Endothelial cell of umbilical vein (primary cell): ENCODE measurements around the gene TNNI3K. TPM values are rescaled to one million over a fixed set of nuclear protein-coding genes. Genes with fewer than 3 reads are reported as not detected.
A peak's percentile ranks its signal among the peaks of the same experiment; 100 is the strongest.

Experiments used
- BruUV-seq: library from RNA; stranded (reverse); fragments of 400-500 nt; replicated peaks from 2 replicates; lab custom pipeline; 2021; lab: Mats Ljungman, UMichigan
- CTCF ChIA-PET: fragments of 300-600, 350-600 bp; sonication (Branson Sonifier 250); formaldehyde crosslinking; loops from one replicate; lab custom pipeline; 2021; ENCODE audit warnings: antibody characterized with exemption, inconsistent platforms; lab: Charles Lee
- POLR2A ChIA-PET: fragments of 300-600, 350-600 bp; sonication (Branson Sonifier 250); formaldehyde crosslinking; loops from one replicate; lab custom pipeline; 2021; ENCODE audit warnings: antibody characterized with exemption, inconsistent platforms; lab: Charles Lee
- DNase-seq: peaks from one replicate; pipeline ENCODE4 v3.0.0-alpha.2; 2011; ENCODE audit warnings: low read depth, low spot score
- FAIRE-seq: peaks from 2 replicates; lab custom pipeline; 2011; peaks lifted over from hg19 to GRCh38; lab: Jason Lieb, UNC
- H2AFZ ChIP-seq: 2 replicates; pipeline ENCODE4 v1.6.0; 2012; ENCODE audit warnings: low read depth, low read length, control low read depth, inconsistent platforms
- H3K27ac ChIP-seq: 2 replicates; pipeline ENCODE4 v1.5.1; 2011; ENCODE audit warnings: low read depth, mild to moderate bottlenecking, control low read depth, low read length, moderate library complexity; ENCODE audit not compliant: insufficient read depth
- H3K27me3 ChIP-seq, 2 experiments: 2 replicates each; pipeline versions ENCODE4 v1.6.0 to v1.6.1; 2011; ENCODE audit warnings: low read length in 2 of 2, mixed read lengths in 1 of 2; ENCODE audit not compliant: control insufficient read depth in 2 of 2, insufficient read depth in 2 of 2
- H3K36me3 ChIP-seq, 2 experiments: 2 replicates in 1 of 2; 3 replicates in 1 of 2; pipeline ENCODE4 v1.5.1; 2011; ENCODE audit warnings: low read length in 2 of 2, mild to moderate bottlenecking in 1 of 2, moderate library complexity in 1 of 2; ENCODE audit not compliant: control insufficient read depth in 2 of 2, insufficient read depth in 2 of 2; ENCODE audit errors: extremely low read depth in 1 of 2
- H3K4me1 ChIP-seq: 3 replicates; pipeline ENCODE4 v1.5.1; 2011; ENCODE audit warnings: mild to moderate bottlenecking, low read length; ENCODE audit not compliant: control insufficient read depth, insufficient read depth; ENCODE audit errors: extremely low read depth
- H3K4me2 ChIP-seq: 2 replicates; pipeline ENCODE4 v1.6.1; 2011; ENCODE audit warnings: low read length, control low read depth, mixed read lengths; ENCODE audit not compliant: insufficient read depth
- H3K4me3 ChIP-seq, 3 experiments: fragments of 200-600 bp in 1 of 3; sonication (generic), shearing (Covaris generic) in 1 of 3; replicated peaks in 1 of 3; 2 replicates each; pipeline ENCODE4 v1.5.1; 2011 to 2016; ENCODE audit warnings: control low read depth in 3 of 3, low read length in 3 of 3, mild to moderate bottlenecking in 2 of 3, inconsistent platforms in 1 of 3, low read depth in 1 of 3, moderate library complexity in 1 of 3; ENCODE audit not compliant: insufficient read depth in 1 of 3
- H3K79me2 ChIP-seq: 2 replicates; pipeline ENCODE4 v1.6.0; 2012; ENCODE audit warnings: low read length, inconsistent platforms; ENCODE audit not compliant: control insufficient read depth, insufficient read depth
- H3K9ac ChIP-seq: replicated peaks from 2 replicates; pipeline ENCODE3; 2011; ENCODE audit warnings: low read length, control low read depth; ENCODE audit not compliant: insufficient read depth; ENCODE audit errors: extremely low read depth
- H3K9me1 ChIP-seq: replicated peaks from 3 replicates; pipeline ENCODE4 v1.6.0; 2011; ENCODE audit warnings: mild to moderate bottlenecking, low read length; ENCODE audit not compliant: control insufficient read depth, insufficient read depth; ENCODE audit errors: extremely low read depth
- H3K9me3 ChIP-seq: replicated peaks from 2 replicates; pipeline ENCODE4 v1.5.1; 2012; ENCODE audit warnings: low read length, inconsistent platforms; ENCODE audit not compliant: control insufficient read depth, insufficient read depth
- H4K20me1 ChIP-seq: replicated peaks from 2 replicates; pipeline ENCODE3; 2011; ENCODE audit warnings: mild to moderate bottlenecking, low read length; ENCODE audit not compliant: control insufficient read depth, insufficient read depth; ENCODE audit errors: extremely low read depth
- CTCF ChIP-seq, 2 donors: IDR thresholded peaks; 1 replicate in 1 of 2; 2 replicates in 1 of 2; pipeline ENCODE4 v1.5.1; 2011; ENCODE audit warnings: low read length in 2 of 2, mild to moderate bottlenecking in 2 of 2, moderate library complexity in 2 of 2, control low read depth in 1 of 2, inconsistent platforms in 1 of 2, low read depth in 1 of 2; ENCODE audit not compliant: insufficient read depth in 1 of 2; ENCODE audit errors: extremely low read depth in 1 of 2
- EZH2 ChIP-seq: IDR thresholded peaks from 2 replicates; pipeline ENCODE4 v1.6.1; 2012; ENCODE audit warnings: borderline replicate concordance, low read depth, mild to moderate bottlenecking, moderate library complexity, low read length, inconsistent platforms; ENCODE audit not compliant: severe bottlenecking
- FOS ChIP-seq: IDR thresholded peaks from 2 replicates; pipeline ENCODE4 v1.6.1; 2011; ENCODE audit warnings: mild to moderate bottlenecking, low read length, moderate library complexity, borderline replicate concordance; ENCODE audit not compliant: insufficient read depth
- GATA2 ChIP-seq: IDR thresholded peaks from 2 replicates; pipeline ENCODE4 v1.7.0; 2011; ENCODE audit warnings: low read depth, mild to moderate bottlenecking, moderate library complexity, mixed read lengths, low read length; ENCODE audit not compliant: insufficient read length, insufficient read depth
- JUN ChIP-seq: IDR thresholded peaks from 2 replicates; pipeline ENCODE4 v1.6.1; 2011; ENCODE audit warnings: borderline replicate concordance, low read depth; ENCODE audit not compliant: insufficient read length, insufficient read depth
- MYC ChIP-seq: IDR thresholded peaks from one replicate; pipeline ENCODE4 v1.6.1; 2011; ENCODE audit warnings: mild to moderate bottlenecking, low read depth, low read length
- POLR2A ChIP-seq: IDR thresholded peaks from 2 replicates; pipeline ENCODE4 v1.6.1; 2012; ENCODE audit warnings: low read depth, mild to moderate bottlenecking, control low read depth, low read length
- POLR2AphosphoS5 ChIP-seq: IDR thresholded peaks from 2 replicates; pipeline ENCODE4 v1.6.1; 2012; ENCODE audit warnings: low read depth, mild to moderate bottlenecking, control low read depth, low read length, moderate library complexity; ENCODE audit not compliant: insufficient read depth
- dilution Hi-C: fragments of 300-500 bp; cut with MboI; formaldehyde crosslinking; loops from one replicate; pipeline ENCODE4 v1.15.0; 2019; ENCODE audit warnings: low sequenced_read_pairs; ENCODE audit not compliant: extremely low pct_ligation_motif_present
- intact Hi-C: fragments of 100-400 bp; cut with micrococcal nuclease; formaldehyde crosslinking; loops from one replicate; pipeline ENCODE4 v1.10.0; 2022
- polyA plus RNA-seq, 4 experiments: library from polyadenylated mRNA; depleted of rRNA in 3 of 4; stranded (reverse) in 3 of 4; unstranded in 1 of 4; fragments of >200 nt; gene quantifications; 2 replicates each; pipeline versions ENCODE4 v1.2.1 to v1.2.3, GENCODE V29; 2011 to 2012; ENCODE audit warnings: missing spikeins in 1 of 4
- total RNA-seq: library from RNA; stranded (reverse); gene quantifications from 2 replicates; pipeline ENCODE4 v1.2.3, GENCODE V29; 2021
- TF ChIP-seq, protein P1 (sequence below): IDR thresholded peaks from 2 replicates; pipeline ENCODE4 v1.6.1; 2011; ENCODE audit not compliant: insufficient read depth, insufficient read length

TNNI3K gene
- total and polyA plus RNA-seq, 2 donors (not counting 3 experiments of a cell fraction or from before 2014, with no cell fraction given), result 0.69 TPM; not detected in 1

DNA sequence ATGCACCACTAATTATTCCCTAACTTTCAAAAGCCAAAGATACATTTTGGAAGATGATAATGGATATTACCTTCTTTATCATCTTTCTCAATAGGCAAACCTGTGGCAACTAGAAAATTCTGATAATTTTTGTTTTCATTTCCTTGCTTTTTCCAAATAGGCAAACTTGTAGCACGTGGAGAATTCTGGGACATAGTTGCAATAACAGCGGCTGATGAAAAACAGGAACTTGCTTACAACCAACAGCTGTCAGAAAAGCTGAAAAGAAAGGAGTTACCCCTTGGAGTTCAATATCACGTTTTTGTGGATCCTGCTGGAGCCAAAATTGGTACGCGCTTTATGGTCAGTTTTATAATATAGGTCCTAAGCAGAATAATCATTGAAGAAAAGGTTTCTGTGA lies 35.7 kb upstream of the TNNI3K start:
- H3K9me3 ChIP-seq, result no peaks in the 10 kb centered on the region
- TF ChIP-seq POLR2A, result no peak
- TF ChIP-seq, protein P1, sequence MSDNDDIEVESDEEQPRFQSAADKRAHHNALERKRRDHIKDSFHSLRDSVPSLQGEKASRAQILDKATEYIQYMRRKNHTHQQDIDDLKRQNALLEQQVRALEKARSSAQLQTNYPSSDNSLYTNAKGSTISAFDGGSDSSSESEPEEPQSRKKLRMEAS, result no peak
- no peak for TF ChIP-seq POLR2AphosphoS5
- no peak for TF ChIP-seq EZH2
- TF ChIP-seq FOS, result no peak
- no peak for TF ChIP-seq MYC
- no peak for TF ChIP-seq CTCF (IDR thresholded peaks at IDR 0.05; ENCODE audit: extremely low read depth in 1 of 2, insufficient read depth in 1 of 2, low read depth in 1 of 2, low read length in 2 of 2)
- TF ChIP-seq JUN, result no peak
- no peak for TF ChIP-seq GATA2
- no peaks in the 10 kb centered on the region for H3K36me3 ChIP-seq
- POLR2A ChIA-PET, result no interaction called here
- dilution Hi-C loops (no loop called here), intact Hi-C loops (loop anchor here (10.0 kb wide), 2 partner anchors 535 to 1915 kb away; partner anchors contain the start of genes CRYZ, NEGR1 and TYW3)
- H3K4me1 ChIP-seq, result peaks cover 10% of the 10 kb centered on the region
- H3K79me2 ChIP-seq, result no peaks in the 10 kb centered on the region
- no peak overlapping the region for H3K27ac ChIP-seq
- CTCF ChIA-PET, result no interaction called here
- no peak for DNase-seq
- FAIRE-seq, result no peak
- H3K4me2 ChIP-seq, result peak overlapping the region; percentile 64
- no peaks in the 10 kb centered on the region for H3K9me1 ChIP-seq
- no peaks in the 10 kb centered on the region for H4K20me1 ChIP-seq
- no peaks in the 10 kb centered on the region for H3K27me3 ChIP-seq
- H3K4me3 ChIP-seq, result no peak overlapping the region
- no peak overlapping the region for H2AFZ ChIP-seq
- BruUV-seq, result no TSS peak
- no peak overlapping the region for H3K9ac ChIP-seq
